GM12874 (cell line): ENCODE data around the gene H2AZ1.

Source experiments
- CTCF ChIP-seq: IDR thresholded peaks from 2 replicates; pipeline ENCODE4 v1.5.1; 2011; ENCODE audit warnings: low read depth, mild to moderate bottlenecking, control low read depth, low read length, moderate library complexity; ENCODE audit not compliant: insufficient read depth

H2AZ1 gene

GRCh38 chr4:99949034-99949998 lies 759 bp downstream of the H2AZ1 start:
- peak; percentile 85 for TF ChIP-seq CTCF

GRCh38 chr4:99947608-99948007 lies 2.5 kb downstream of the H2AZ1 start:
- no peak for TF ChIP-seq CTCF

GRCh38 chr4:99947190-99947578 lies 2.9 kb downstream of the H2AZ1 start:
- TF ChIP-seq CTCF = no peak

- TF ChIP-seq CTCF = no peak
These were observed 3.5 kb downstream of the H2AZ1 start, which contains the start of gene DNAJB14 for GRCh38 chr4:99946356-99947189. Gene DNAJB14, minus strand, starts transcription at chr4:99946618. Its CDS starts 47 bp downstream, at chr4:99946571.

- TF ChIP-seq CTCF = no peak
These were observed 4.2 kb downstream of the H2AZ1 start for GRCh38 chr4:99945718-99946355.

GRCh38 chr4:99943904-99944437 lies 6.1 kb downstream of the H2AZ1 start:
- TF ChIP-seq CTCF = no peak
